ENCODE data around the gene FRY. TPM values are rescaled to one million over a fixed set of nuclear protein-coding genes. Genes with fewer than 3 reads are reported as not detected.

The FRY gene
- total and polyA plus RNA-seq, 2 of the 13 experiments (the other 11 are each of a cell fraction or from before 2014, with no cell fraction given), result 8.2 to 13.1 TPM

DNA sequence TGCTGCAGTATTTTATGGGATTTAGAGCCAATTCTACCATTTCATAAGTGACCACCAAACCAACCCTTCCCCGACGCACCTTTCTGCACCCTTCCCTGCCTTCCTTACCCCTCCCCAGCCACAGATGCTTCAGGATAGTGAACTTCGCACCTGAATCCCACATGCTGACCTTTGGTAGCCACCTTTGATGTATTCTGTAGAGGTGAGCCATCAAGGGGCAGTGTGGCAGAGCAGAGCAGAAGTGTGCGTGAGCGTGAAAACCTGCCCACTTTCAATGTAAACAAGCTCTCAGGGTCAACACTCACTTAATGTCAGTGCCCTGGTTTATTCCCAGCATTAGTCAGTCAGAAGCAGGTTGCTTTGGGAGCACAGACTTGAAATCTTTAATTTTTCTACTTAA, 107.7 kb downstream of the FRY start (continued):
- TF ChIP-seq, protein P1, sequence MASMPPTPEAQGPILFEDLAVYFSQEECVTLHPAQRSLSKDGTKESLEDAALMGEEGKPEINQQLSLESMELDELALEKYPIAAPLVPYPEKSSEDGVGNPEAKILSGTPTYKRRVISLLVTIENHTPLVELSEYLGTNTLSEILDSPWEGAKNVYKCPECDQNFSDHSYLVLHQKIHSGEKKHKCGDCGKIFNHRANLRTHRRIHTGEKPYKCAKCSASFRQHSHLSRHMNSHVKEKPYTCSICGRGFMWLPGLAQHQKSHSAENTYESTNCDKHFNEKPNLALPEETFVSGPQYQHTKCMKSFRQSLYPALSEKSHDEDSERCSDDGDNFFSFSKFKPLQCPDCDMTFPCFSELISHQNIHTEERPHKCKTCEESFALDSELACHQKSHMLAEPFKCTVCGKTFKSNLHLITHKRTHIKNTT (CRISPR knock-in tag; IDR thresholded peaks at IDR 0.05), result no peak
- TF ChIP-seq ZNF703 (CRISPR knock-in tag; IDR thresholded peaks at IDR 0.05; ENCODE audit: borderline replicate concordance) (no peak), MEIS1 (CRISPR knock-in tag; IDR thresholded peaks at IDR 0.05; ENCODE audit: borderline replicate concordance) (no peak), ZNF468 (CRISPR knock-in tag; IDR thresholded peaks at IDR 0.05) (no peak), SCMH1 (CRISPR knock-in tag; IDR thresholded peaks at IDR 0.05; ENCODE audit: borderline replicate concordance) (no peak), DBP (CRISPR knock-in tag; IDR thresholded peaks at IDR 0.05; ENCODE audit: not compliant biosample characterization) (no peak), NKX3-1 (CRISPR knock-in tag; IDR thresholded peaks at IDR 0.05) (no peak), SKI (IDR thresholded peaks at IDR 0.05; ENCODE audit: partially characterized antibody) (no peak), RCOR2 (CRISPR knock-in tag; IDR thresholded peaks at IDR 0.05) (peak; percentile 73; the same call in 1 of the 2 replicates), ZBTB1 (CRISPR knock-in tag; IDR thresholded peaks at IDR 0.05; ENCODE audit: borderline replicate concordance) (no peak), GFI1 (CRISPR knock-in tag; IDR thresholded peaks at IDR 0.05; ENCODE audit: borderline replicate concordance) (peak; percentile 52; the same call in 1 of the 2 replicates), ZNF121 (CRISPR knock-in tag; IDR thresholded peaks at IDR 0.05) (no peak), ZNF501 (CRISPR knock-in tag; IDR thresholded peaks at IDR 0.05) (0 out of 2 replicates have a peak, but pooled peaks have one; percentile 34), KDM6A (CRISPR knock-in tag; IDR thresholded peaks at IDR 0.05; ENCODE audit: low read depth) (peak; percentile 75), ZNF850 (CRISPR knock-in tag; conservative IDR thresholded peaks at IDR 0.05) (no peak), KMT2A (CRISPR knock-in tag; IDR thresholded peaks at IDR 0.05) (no peak), ZNF513 (CRISPR knock-in tag; conservative IDR thresholded peaks at IDR 0.05) (no peak), ZNF772 (CRISPR knock-in tag; IDR thresholded peaks at IDR 0.05) (no peak), KLF11 (CRISPR knock-in tag; IDR thresholded peaks at IDR 0.05) (no peak)
- TF ChIP-seq, protein P2, sequence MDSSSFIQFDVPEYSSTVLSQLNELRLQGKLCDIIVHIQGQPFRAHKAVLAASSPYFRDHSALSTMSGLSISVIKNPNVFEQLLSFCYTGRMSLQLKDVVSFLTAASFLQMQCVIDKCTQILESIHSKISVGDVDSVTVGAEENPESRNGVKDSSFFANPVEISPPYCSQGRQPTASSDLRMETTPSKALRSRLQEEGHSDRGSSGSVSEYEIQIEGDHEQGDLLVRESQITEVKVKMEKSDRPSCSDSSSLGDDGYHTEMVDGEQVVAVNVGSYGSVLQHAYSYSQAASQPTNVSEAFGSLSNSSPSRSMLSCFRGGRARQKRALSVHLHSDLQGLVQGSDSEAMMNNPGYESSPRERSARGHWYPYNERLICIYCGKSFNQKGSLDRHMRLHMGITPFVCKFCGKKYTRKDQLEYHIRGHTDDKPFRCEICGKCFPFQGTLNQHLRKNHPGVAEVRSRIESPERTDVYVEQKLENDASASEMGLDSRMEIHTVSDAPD (CRISPR knock-in tag; IDR thresholded peaks at IDR 0.05), result no peak
- TF ChIP-seq, protein P3, sequence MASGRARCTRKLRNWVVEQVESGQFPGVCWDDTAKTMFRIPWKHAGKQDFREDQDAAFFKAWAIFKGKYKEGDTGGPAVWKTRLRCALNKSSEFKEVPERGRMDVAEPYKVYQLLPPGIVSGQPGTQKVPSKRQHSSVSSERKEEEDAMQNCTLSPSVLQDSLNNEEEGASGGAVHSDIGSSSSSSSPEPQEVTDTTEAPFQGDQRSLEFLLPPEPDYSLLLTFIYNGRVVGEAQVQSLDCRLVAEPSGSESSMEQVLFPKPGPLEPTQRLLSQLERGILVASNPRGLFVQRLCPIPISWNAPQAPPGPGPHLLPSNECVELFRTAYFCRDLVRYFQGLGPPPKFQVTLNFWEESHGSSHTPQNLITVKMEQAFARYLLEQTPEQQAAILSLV (CRISPR knock-in tag; IDR thresholded peaks at IDR 0.05; ENCODE audit: borderline replicate concordance), result no peak
- TF ChIP-seq, protein P4, sequence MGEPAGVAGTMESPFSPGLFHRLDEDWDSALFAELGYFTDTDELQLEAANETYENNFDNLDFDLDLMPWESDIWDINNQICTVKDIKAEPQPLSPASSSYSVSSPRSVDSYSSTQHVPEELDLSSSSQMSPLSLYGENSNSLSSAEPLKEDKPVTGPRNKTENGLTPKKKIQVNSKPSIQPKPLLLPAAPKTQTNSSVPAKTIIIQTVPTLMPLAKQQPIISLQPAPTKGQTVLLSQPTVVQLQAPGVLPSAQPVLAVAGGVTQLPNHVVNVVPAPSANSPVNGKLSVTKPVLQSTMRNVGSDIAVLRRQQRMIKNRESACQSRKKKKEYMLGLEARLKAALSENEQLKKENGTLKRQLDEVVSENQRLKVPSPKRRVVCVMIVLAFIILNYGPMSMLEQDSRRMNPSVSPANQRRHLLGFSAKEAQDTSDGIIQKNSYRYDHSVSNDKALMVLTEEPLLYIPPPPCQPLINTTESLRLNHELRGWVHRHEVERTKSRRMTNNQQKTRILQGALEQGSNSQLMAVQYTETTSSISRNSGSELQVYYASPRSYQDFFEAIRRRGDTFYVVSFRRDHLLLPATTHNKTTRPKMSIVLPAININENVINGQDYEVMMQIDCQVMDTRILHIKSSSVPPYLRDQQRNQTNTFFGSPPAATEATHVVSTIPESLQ (CRISPR knock-in tag; conservative IDR thresholded peaks at IDR 0.05), result no peak

All from HepG2 (cell line).